Psoas muscle (tissue), 8 donors: ENCODE measurements around the gene TP53I11. TPM values are rescaled to one million over a fixed set of nuclear protein-coding genes. Genes with fewer than 3 reads are reported as not detected.

ENCODE experiments used
- ATAC-seq, 4 donors: fragments of 200-7000 bp; cut with Tn5 transposase; one replicate each; pipeline ENCODE4 v1.9.1; 2020; ENCODE audit warnings: moderate library complexity in 3 of 4, mild to moderate bottlenecking in 2 of 4
- DNase-seq, 2 donors: peaks; one replicate each; pipeline ENCODE4 v3.0.0-alpha.2; 2020
- H3K27ac ChIP-seq: fragments of 200-600 bp; one replicate; pipeline ENCODE4 v1.8.0; 2022
- H3K27me3 ChIP-seq, 3 donors: fragments of 200-600 bp in 1 of 3; one replicate each; pipeline versions ENCODE4 v1.6.1 to v1.8.0; 2013 to 2022; ENCODE audit warnings: low read length in 2 of 3, mild to moderate bottlenecking in 2 of 3, moderate library complexity in 1 of 3; ENCODE audit not compliant: insufficient read depth in 3 of 3
- H3K36me3 ChIP-seq, 2 donors: fragments of 200-600 bp in 1 of 2; one replicate each; pipeline versions ENCODE4 v1.6.1 to v1.8.0; 2013 to 2022; ENCODE audit warnings: low read depth in 1 of 2, mild to moderate bottlenecking in 1 of 2, moderate library complexity in 1 of 2; ENCODE audit not compliant: insufficient read depth in 1 of 2
- H3K4me1 ChIP-seq: fragments of 200-600 bp; one replicate; pipeline ENCODE4 v1.8.0; 2022
- H3K4me3 ChIP-seq: fragments of 200-600 bp; one replicate; pipeline ENCODE4 v1.8.0; 2022; ENCODE audit warnings: mild to moderate bottlenecking
- H3K9me3 ChIP-seq: fragments of 200-600 bp; one replicate; pipeline ENCODE4 v1.8.0; 2022
- WGBS, 3 donors: extraction: QIAGEN DNeasy Blood & Tissue Kit; methylation state at CpG; one replicate each; pipeline versions ENCODE4 v1.1.6 to v1.1.7; 2013; 5-methylcytosine and 5-hydroxymethylcytosine counted together
- intact Hi-C, 2 donors: fragments of 100-400 bp; cut with DNase I; formaldehyde crosslinking; loops; one replicate each; pipeline versions ENCODE4 v1.11.0 to v1.14.2; 2022
- polyA plus RNA-seq, 3 donors: library from polyadenylated mRNA; stranded (reverse); fragments of 200-250 nt; gene quantifications; one replicate each; pipeline ENCODE4 v1.2.3, GENCODE V29; 2013
- total RNA-seq, 4 donors: library from RNA; stranded (reverse); fragmentation: NEBNext Ultra II Directional in 2 of 4; extraction: Animal tissue kit (Norgen Biotek cat#: 25700) in 2 of 4; gene quantifications; one replicate each; pipeline versions ENCODE4 v1.2.1 to v1.2.4, GENCODE V29; 2021 to 2023
- TF ChIP-seq, protein P1 (sequence below): fragments of 200-600 bp; IDR thresholded peaks from one replicate; pipeline ENCODE4 v1.8.0; 2022; ENCODE audit warnings: antibody characterized with exemption
- donor health status: healthy with polysubstance abuse.
- donor health status: DM: no; HTN: no; CAD: no; lungs with moderate emphysema.
- donor health status: Bipolar disorder and iron deficiency.
- donor health status: healthy.
- donor health status: DM: yes; HTN: yes; CAD: no.
- donor health status: DM: no; HTN: no; CAD: no.
- donor health status: DM: no; HTN: no; CAD: no.
- donor health status: DM: yes; HTN: yes; CAD: no.

Gene TP53I11
- total and polyA plus RNA-seq, 7 donors = 4.8 to 16.5 (median 8.3) TPM

DNA sequence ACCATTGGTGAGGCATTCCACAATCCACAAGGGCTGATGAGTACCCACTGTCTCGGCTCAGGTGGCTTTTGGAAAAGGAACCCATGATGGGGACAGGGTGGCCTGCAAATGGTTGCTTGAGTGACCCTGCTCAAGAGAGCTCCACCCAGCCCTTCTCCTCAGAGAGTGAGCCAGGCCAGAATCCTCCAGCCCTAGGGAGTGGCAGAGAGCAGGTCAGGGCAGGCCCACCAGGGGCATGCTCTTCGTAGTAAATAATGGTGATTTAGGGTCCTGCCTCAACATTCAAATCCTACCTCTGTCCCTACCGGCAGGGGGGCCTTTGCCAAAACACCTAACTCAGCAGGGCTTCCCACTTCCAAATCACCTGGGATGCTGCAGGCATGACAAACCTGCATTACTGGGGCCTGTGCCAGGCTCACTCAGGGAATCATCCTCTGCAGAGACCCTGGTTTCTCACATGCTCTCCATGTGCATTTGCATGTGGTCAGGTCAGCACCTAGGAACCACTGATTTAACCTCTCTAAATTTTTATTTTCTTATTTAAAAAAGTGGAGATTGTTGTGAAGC lies 17.3 kb upstream of the TP53I11 start:
- H3K4me3 ChIP-seq = no peak overlapping the region
- 91 to 97% (median 91%) methylated on average over 3 of the region's 3 CpGs for WGBS, 3 donors
- H3K4me1 ChIP-seq = no peaks in the 10 kb centered on the region
- TF ChIP-seq, protein P1, sequence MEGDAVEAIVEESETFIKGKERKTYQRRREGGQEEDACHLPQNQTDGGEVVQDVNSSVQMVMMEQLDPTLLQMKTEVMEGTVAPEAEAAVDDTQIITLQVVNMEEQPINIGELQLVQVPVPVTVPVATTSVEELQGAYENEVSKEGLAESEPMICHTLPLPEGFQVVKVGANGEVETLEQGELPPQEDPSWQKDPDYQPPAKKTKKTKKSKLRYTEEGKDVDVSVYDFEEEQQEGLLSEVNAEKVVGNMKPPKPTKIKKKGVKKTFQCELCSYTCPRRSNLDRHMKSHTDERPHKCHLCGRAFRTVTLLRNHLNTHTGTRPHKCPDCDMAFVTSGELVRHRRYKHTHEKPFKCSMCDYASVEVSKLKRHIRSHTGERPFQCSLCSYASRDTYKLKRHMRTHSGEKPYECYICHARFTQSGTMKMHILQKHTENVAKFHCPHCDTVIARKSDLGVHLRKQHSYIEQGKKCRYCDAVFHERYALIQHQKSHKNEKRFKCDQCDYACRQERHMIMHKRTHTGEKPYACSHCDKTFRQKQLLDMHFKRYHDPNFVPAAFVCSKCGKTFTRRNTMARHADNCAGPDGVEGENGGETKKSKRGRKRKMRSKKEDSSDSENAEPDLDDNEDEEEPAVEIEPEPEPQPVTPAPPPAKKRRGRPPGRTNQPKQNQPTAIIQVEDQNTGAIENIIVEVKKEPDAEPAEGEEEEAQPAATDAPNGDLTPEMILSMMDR = no peak
- H3K27me3 ChIP-seq = no peaks in the 10 kb centered on the region
- H3K36me3 ChIP-seq = no peaks in the 10 kb centered on the region
- DNase-seq = no peak
- intact Hi-C loops = no loop called here
- no peaks in the 10 kb centered on the region for H3K9me3 ChIP-seq
- no peak overlapping the region for H3K27ac ChIP-seq
- no peak for ATAC-seq

DNA sequence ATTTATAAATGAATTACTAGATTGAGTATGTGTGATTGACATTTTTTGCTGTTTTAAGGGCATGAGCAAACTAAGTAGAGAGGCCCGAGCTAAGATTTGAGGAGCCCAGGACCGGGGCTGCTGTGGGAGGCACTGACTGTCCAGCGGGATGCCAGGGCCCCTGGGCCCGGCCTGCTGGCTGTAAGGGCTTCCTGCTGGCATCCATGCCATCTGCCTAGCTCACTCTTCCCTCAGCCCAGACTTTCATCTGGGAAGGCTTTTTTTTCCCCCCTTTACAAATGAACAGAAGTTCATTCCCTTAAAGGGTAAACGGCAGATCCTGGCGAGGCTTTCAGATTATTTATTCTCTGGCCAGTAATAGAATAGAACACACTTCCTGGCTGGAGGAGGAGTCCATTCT lies 16.0 kb upstream of the TP53I11 start:
- TF ChIP-seq, protein P1 = no peak
- no peak overlapping the region for H3K27ac ChIP-seq
- H3K27me3 ChIP-seq = no peaks in the 10 kb centered on the region
- ATAC-seq = no peak
- H3K36me3 ChIP-seq = no peaks in the 10 kb centered on the region
- intact Hi-C loops = no loop called here
- no peaks in the 10 kb centered on the region for H3K9me3 ChIP-seq
- H3K4me3 ChIP-seq = no peak overlapping the region
- H3K4me1 ChIP-seq = no peaks in the 10 kb centered on the region
- no peak for DNase-seq
- WGBS, 3 donors = 67 to 75% (median 70%) methylated on average over 6 of the region's 6 CpGs

DNA sequence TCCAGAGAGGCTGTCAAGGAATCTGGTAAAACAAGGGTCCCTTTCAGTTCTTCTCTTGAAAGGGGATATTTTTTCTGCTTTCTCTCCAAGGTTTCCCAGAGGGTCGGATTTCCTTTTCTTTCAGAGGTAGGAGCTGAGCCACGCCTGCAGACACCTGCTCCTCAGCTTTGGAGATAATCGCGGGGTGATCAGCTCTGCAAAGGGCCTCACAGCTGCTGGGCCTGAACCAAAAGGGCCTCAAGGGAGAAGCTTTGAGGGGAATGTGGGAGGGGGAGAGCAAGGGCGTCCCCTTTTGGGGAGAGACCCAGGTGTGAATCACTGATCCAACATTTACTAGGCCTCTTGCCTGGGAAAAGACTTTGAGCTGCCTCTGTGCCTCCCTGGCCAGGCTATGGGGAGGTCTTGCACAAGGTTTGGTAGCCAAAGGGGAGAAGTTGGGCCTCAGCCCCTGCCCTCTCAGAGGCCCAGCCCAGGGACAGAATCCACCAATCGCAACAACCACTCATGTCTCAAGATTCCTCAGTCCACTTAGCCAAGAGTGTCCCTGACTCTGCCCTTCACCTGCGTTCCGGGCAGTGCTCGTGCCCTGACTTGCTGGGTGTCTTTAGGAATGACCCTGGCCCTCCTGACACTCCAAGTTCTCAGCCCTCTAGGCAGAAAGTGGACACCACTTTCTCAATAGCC lies 14.0 kb upstream of the TP53I11 start:
- TF ChIP-seq, protein P1 = no peak
- WGBS, 3 donors = 76 to 79% (median 77%) methylated on average over 9 of the region's 9 CpGs
- ATAC-seq (no peak), DNase-seq (no peak)
- H3K4me1 ChIP-seq = no peaks in the 10 kb centered on the region
- no peaks in the 10 kb centered on the region for H3K27me3 ChIP-seq
- no peak overlapping the region for H3K27ac ChIP-seq
- H3K9me3 ChIP-seq = no peaks in the 10 kb centered on the region
- H3K4me3 ChIP-seq = no peak overlapping the region
- intact Hi-C loops = no loop called here
- no peaks in the 10 kb centered on the region for H3K36me3 ChIP-seq

DNA sequence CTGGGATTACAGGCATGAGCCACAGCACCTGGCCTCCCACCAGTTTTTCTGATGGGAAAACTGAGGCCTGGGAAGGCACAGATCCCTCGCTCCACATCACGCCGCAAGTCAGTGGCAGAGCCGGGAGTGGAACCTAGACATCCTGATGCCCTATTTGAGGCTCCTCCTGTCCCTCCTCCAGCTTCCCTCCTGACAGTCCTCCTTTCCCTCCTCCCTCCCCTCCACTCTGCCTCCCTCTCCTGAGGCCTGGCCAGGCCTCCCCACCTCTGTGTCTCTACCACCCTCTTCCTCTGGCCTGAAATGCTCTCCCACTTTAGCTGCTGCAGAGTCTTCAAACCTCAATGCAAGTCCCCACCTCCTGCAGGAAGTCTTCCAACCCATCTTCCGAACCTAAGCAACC lies 13.3 kb upstream of the TP53I11 start:
- H3K4me1 ChIP-seq = no peaks in the 10 kb centered on the region
- WGBS, 3 donors = 95 to 97% (median 96%) methylated on average over 5 of the region's 5 CpGs
- no peaks in the 10 kb centered on the region for H3K36me3 ChIP-seq
- no peak overlapping the region for H3K4me3 ChIP-seq
- no peak overlapping the region for H3K27ac ChIP-seq
- intact Hi-C loops = no loop called here
- no peaks in the 10 kb centered on the region for H3K9me3 ChIP-seq
- TF ChIP-seq, protein P1 = no peak
- no peak for DNase-seq
- no peaks in the 10 kb centered on the region for H3K27me3 ChIP-seq
- no peak for ATAC-seq

DNA sequence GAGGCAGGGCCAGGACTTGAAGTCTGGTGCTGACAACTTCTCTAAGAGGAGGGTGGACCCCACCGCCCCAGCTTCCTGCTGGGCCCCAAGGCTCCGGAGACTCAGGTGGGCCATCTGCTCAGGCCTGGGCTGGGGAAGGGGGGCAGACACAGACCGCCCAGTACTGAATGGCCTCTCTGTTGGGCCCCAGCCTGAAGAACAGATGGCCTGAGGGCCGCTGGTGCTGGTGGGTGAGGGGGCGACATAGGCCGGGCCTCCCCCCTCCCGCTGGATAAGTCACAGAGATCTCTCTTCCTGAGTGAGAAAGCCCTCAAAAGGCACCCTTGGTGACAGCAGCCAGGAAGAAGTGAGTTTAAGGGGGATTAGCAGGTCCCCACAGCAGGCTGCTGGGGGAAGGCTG lies 12.5 kb upstream of the TP53I11 start:
- H3K27me3 ChIP-seq = no peaks in the 10 kb centered on the region
- WGBS, 3 donors = 85 to 91% (median 88%) methylated on average over 6 to 7 of the region's 7 CpGs
- H3K36me3 ChIP-seq = no peaks in the 10 kb centered on the region
- intact Hi-C loops = no loop called here
- no peak overlapping the region for H3K27ac ChIP-seq
- H3K4me3 ChIP-seq = no peak overlapping the region
- no peak for DNase-seq
- no peak for ATAC-seq
- H3K4me1 ChIP-seq = no peaks in the 10 kb centered on the region
- no peaks in the 10 kb centered on the region for H3K9me3 ChIP-seq
- TF ChIP-seq, protein P1 = no peak
